Measurements from ENCODE around the gene RABEP2.

The RABEP2 gene

GRCh38 chr16:28878083-28878926 lies 46.7 kb downstream of the RABEP2 start, which contains the start of gene ATP2A1:
Gene ATP2A1 (plus strand): TSS chr16:28878488. CDS start chr16:28878672, 184 bp downstream.
- Histone ChIP-seq H3K9me3 (ENCODE audit: control insufficient read depth, low read length) (no peaks in the 10 kb centered on the region), H3K4me1 (peaks cover 3% of the 10 kb centered on the region), H3K27ac (no peak within 1 kb of the TSS), H3K9ac (no peak within 1 kb of the TSS), H3K27me3 (ENCODE audit: control insufficient read depth, insufficient read depth, low read length) (no peaks in the 10 kb centered on the region), H3K4me3 (ENCODE audit: low read depth, low read length) (peak within 1 kb of the TSS; percentile 66), H3K4me2 (ENCODE audit: low read length) (peak within 1 kb of the TSS; percentile 99), H3K79me2 (no peaks in the 10 kb centered on the region), H2AFZ (peak within 1 kb of the TSS; percentile 90), H3K36me3 (ENCODE audit: control insufficient read depth, insufficient read depth, low read length) (no peaks in the 10 kb centered on the region)
- TF ChIP-seq CTCF (IDR thresholded peaks at IDR 0.05), result no peak

DNA sequence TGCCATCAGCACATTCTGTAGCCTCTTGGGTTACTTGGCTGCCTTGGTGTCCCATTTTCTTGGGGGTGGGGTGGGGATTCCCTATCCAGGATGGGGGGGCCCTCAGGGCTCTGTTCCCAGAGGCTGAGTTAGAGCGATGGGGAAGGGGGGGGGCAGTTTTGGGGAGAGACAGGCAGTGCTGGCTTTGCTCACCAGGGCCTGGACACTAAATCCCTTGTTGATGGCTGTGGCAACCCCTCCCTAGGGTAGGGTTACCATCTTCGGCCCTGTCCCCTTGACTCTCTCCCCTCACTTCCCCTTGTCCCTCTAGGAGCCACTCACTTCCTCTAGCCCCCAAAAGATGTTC lies 47.4 kb downstream of the RABEP2 start:
- peaks cover under 1% of the 10 kb centered on the region for H3K4me1 ChIP-seq
- H3K9me3 ChIP-seq (ENCODE audit: control insufficient read depth, low read length), result no peaks in the 10 kb centered on the region
- no peak overlapping the region for H3K4me2 ChIP-seq (ENCODE audit: low read length)
- no peaks in the 10 kb centered on the region for H3K27me3 ChIP-seq (ENCODE audit: control insufficient read depth, insufficient read depth, low read length)
- no peak for TF ChIP-seq CTCF (IDR thresholded peaks at IDR 0.05)
- H3K79me2 ChIP-seq, result no peaks in the 10 kb centered on the region
- no peaks in the 10 kb centered on the region for H3K36me3 ChIP-seq (ENCODE audit: control insufficient read depth, insufficient read depth, low read length)
- no peak overlapping the region for H3K9ac ChIP-seq
- no peak overlapping the region for H2AFZ ChIP-seq
- H3K27ac ChIP-seq, result no peak overlapping the region
- H3K4me3 ChIP-seq (ENCODE audit: low read depth, low read length), result no peak overlapping the region

- no peaks in the 10 kb centered on the region for H3K27me3 ChIP-seq (ENCODE audit: control insufficient read depth, insufficient read depth, low read length)
- no peaks in the 10 kb centered on the region for H3K79me2 ChIP-seq
- H3K4me1 ChIP-seq, result no peaks in the 10 kb centered on the region
- no peak for TF ChIP-seq CTCF (IDR thresholded peaks at IDR 0.05)
- no peak overlapping the region for H3K4me3 ChIP-seq (ENCODE audit: low read depth, low read length)
- H3K4me2 ChIP-seq (ENCODE audit: low read length), result no peak overlapping the region
- H3K27ac ChIP-seq, result no peak overlapping the region
- no peaks in the 10 kb centered on the region for H3K9me3 ChIP-seq (ENCODE audit: control insufficient read depth, low read length)
- no peak overlapping the region for H3K9ac ChIP-seq
- no peaks in the 10 kb centered on the region for H3K36me3 ChIP-seq (ENCODE audit: control insufficient read depth, insufficient read depth, low read length)
- no peak overlapping the region for H2AFZ ChIP-seq
Observed at GRCh38 chr16:28876973-28877654, 47.9 kb downstream of the RABEP2 start.

DNA sequence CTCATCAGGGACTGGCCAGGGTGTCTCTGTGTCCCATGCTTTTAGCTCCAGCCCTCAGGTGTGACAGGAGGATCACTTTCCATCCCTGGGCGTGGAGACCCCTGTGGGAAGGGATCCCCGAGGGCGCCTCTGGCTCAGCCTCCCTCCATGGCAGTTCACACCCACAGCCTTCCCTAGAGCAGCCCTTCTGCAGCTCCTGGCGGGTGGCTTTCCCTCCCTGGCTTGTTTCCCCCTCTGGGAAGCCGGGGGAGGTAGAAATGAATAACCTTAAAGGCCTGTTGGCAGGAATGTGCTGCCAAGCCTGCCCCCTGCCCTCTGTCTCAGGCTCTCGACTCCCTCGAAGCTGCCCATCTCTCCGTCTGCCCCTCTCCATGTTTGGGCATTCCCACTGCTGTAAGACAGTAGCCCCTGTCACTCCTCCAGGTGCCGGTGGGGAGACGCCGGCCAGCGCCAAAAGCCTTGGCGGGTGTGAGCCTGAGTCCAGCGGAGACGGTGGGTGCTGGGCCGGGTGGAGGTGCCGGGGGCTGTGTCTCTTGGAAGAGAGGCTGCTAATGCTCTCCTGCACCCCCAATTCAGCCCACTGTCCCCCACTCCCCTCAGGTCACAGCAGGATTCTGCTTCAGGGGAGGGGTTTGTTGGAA lies 48.9 kb downstream of the RABEP2 start:
- no peak for TF ChIP-seq CTCF (IDR thresholded peaks at IDR 0.05)
- Histone ChIP-seq H3K4me2 (ENCODE audit: low read length) (no peak overlapping the region), H3K9me3 (ENCODE audit: control insufficient read depth, low read length) (no peaks in the 10 kb centered on the region), H2AFZ (no peak overlapping the region), H3K9ac (no peak overlapping the region), H3K27me3 (ENCODE audit: control insufficient read depth, insufficient read depth, low read length) (no peaks in the 10 kb centered on the region), H3K4me3 (ENCODE audit: low read depth, low read length) (no peak overlapping the region), H3K27ac (no peak overlapping the region), H3K79me2 (no peaks in the 10 kb centered on the region), H3K36me3 (ENCODE audit: control insufficient read depth, insufficient read depth, low read length) (no peaks in the 10 kb centered on the region), H3K4me1 (no peaks in the 10 kb centered on the region)

Data from parathyroid adenoma (tissue), 2 donors.